K562 (cell line): Measurements from ENCODE around the gene HAL.

Experiments used
- CEBPB ChIP-seq: fragments of 450-650 bp; IDR thresholded peaks from 2 replicates; pipeline ENCODE4 v1.6.1; 2016; ENCODE audit warnings: missing genetic modification characterization, missing compliant biosample characterization
- EGR1 ChIP-seq: fragments of 450-650 bp; conservative IDR thresholded peaks from 2 replicates; pipeline ENCODE4 v1.6.1; 2017; ENCODE audit warnings: mild to moderate bottlenecking
- POLR2A ChIP-seq: fragments of 450-650 bp; conservative IDR thresholded peaks from 2 replicates; pipeline ENCODE4 v1.6.1; 2016

GRCh38 chr12:95967301-95967700, 28.8 kb downstream of the HAL start:
- no peak for TF ChIP-seq POLR2A
- TF ChIP-seq EGR1 = no peak
- no peak for TF ChIP-seq CEBPB (tag)
